ENCODE data around the gene TOM1. TPM values are rescaled to one million over a fixed set of nuclear protein-coding genes. Genes with fewer than 3 reads are reported as not detected.

Gene TOM1
- total RNA-seq, 1 donor from 2014 or later: 61.5 TPM

GRCh38 chr22:35341090-35341874 lies 41.6 kb downstream of the TOM1 start:
- no peak for DNase-seq (ENCODE audit: low read depth)
- no peaks in the 10 kb centered on the region for H3K36me3 ChIP-seq (ENCODE audit: control insufficient read depth, insufficient read depth, low read length)
- no peak overlapping the region for H3K4me3 ChIP-seq (ENCODE audit: low read depth, low read length)
- H3K27me3 ChIP-seq (ENCODE audit: control insufficient read depth, insufficient read depth, low read length): no peaks in the 10 kb centered on the region
- TF ChIP-seq CTCF (IDR thresholded peaks at IDR 0.05; ENCODE audit: insufficient read depth, low read length, poor library complexity, severe bottlenecking): no peak

- no peaks in the 10 kb centered on the region for H3K36me3 ChIP-seq (ENCODE audit: control insufficient read depth, insufficient read depth, low read length)
Measured at GRCh38 chr22:35342390-35342789, 42.7 kb downstream of the TOM1 start.

GRCh38 chr22:35343664-35344550 lies 44.2 kb downstream of the TOM1 start:
- H3K36me3 ChIP-seq (ENCODE audit: control insufficient read depth, insufficient read depth, low read length): no peaks in the 10 kb centered on the region
- no peak for DNase-seq (ENCODE audit: low read depth)
- H3K27me3 ChIP-seq (ENCODE audit: control insufficient read depth, insufficient read depth, low read length): no peaks in the 10 kb centered on the region
- TF ChIP-seq CTCF (IDR thresholded peaks at IDR 0.05; ENCODE audit: insufficient read depth, low read length, poor library complexity, severe bottlenecking): no peak
- H3K4me3 ChIP-seq (ENCODE audit: low read depth, low read length): no peak overlapping the region

More at GRCh38 chr22:35342390-35342789, 42.7 kb downstream of the TOM1 start:
- H3K4me3 ChIP-seq (ENCODE audit: low read depth, low read length): no peak overlapping the region
- no peak for DNase-seq (ENCODE audit: low read depth)
- H3K27me3 ChIP-seq (ENCODE audit: control insufficient read depth, insufficient read depth, low read length): no peaks in the 10 kb centered on the region
- TF ChIP-seq CTCF (IDR thresholded peaks at IDR 0.05; ENCODE audit: insufficient read depth, low read length, poor library complexity, severe bottlenecking): no peak

GRCh38 chr22:35344956-35345690 lies 45.4 kb downstream of the TOM1 start:
- no peaks in the 10 kb centered on the region for H3K36me3 ChIP-seq (ENCODE audit: control insufficient read depth, insufficient read depth, low read length)
- H3K4me3 ChIP-seq (ENCODE audit: low read depth, low read length): no peak overlapping the region
- DNase-seq (ENCODE audit: low read depth): no peak
- no peaks in the 10 kb centered on the region for H3K27me3 ChIP-seq (ENCODE audit: control insufficient read depth, insufficient read depth, low read length)
- TF ChIP-seq CTCF (IDR thresholded peaks at IDR 0.05; ENCODE audit: insufficient read depth, low read length, poor library complexity, severe bottlenecking): no peak

GRCh38 chr22:35345808-35346505 lies 46.3 kb downstream of the TOM1 start:
- no peak for DNase-seq (ENCODE audit: low read depth)

More at GRCh38 chr22:35345808-35346505, 46.3 kb downstream of the TOM1 start:
- H3K36me3 ChIP-seq (ENCODE audit: control insufficient read depth, insufficient read depth, low read length): no peaks in the 10 kb centered on the region
- TF ChIP-seq CTCF (IDR thresholded peaks at IDR 0.05; ENCODE audit: insufficient read depth, low read length, poor library complexity, severe bottlenecking): no peak
- no peak overlapping the region for H3K4me3 ChIP-seq (ENCODE audit: low read depth, low read length)
- no peaks in the 10 kb centered on the region for H3K27me3 ChIP-seq (ENCODE audit: control insufficient read depth, insufficient read depth, low read length)

All from kidney epithelial cell (primary cell).